HEK293 (cell line): ENCODE measurements around the gene C6orf15.

ENCODE experiments used
- CTCF ChIP-seq: fragments of 450-650 bp; formaldehyde crosslinking; IDR thresholded peaks from 2 replicates; pipeline ENCODE4 v1.5.1; 2016; ENCODE audit warnings: missing biosample characterization, missing genetic modification characterization
- HOXA7 ChIP-seq: sonication (generic); formaldehyde crosslinking; IDR thresholded peaks from 2 replicates; pipeline ENCODE4 v1.8.1; 2022; ENCODE audit warnings: missing genetic modification reagents, borderline replicate concordance
- KLF16 ChIP-seq: fragments of 450-650 bp; formaldehyde crosslinking; IDR thresholded peaks from 2 replicates; pipeline ENCODE4 v1.5.1; 2017; ENCODE audit warnings: missing biosample characterization, missing genetic modification characterization
- YY2 ChIP-seq: fragments of 450-650 bp; formaldehyde crosslinking; IDR thresholded peaks from 2 replicates; pipeline ENCODE4 v1.5.1; 2016; ENCODE audit warnings: missing biosample characterization, missing genetic modification characterization
- ZBTB17 ChIP-seq: fragments of 450-650 bp; formaldehyde crosslinking; IDR thresholded peaks from 2 replicates; pipeline ENCODE4 v1.5.1; 2016; ENCODE audit warnings: missing biosample characterization, missing genetic modification characterization
- ZBTB8A ChIP-seq: fragments of 450-650 bp; formaldehyde crosslinking; IDR thresholded peaks from 2 replicates; pipeline ENCODE4 v1.5.1; 2016; ENCODE audit warnings: missing biosample characterization, missing genetic modification characterization
- ZNF10 ChIP-seq: fragments of 450-650 bp; formaldehyde crosslinking; IDR thresholded peaks from 2 replicates; pipeline ENCODE4 v1.5.1; 2017; ENCODE audit warnings: missing biosample characterization, missing genetic modification characterization
- ZNF239 ChIP-seq: fragments of 450-650 bp; formaldehyde crosslinking; IDR thresholded peaks from 2 replicates; pipeline ENCODE4 v1.5.1; 2016; ENCODE audit warnings: missing biosample characterization, missing genetic modification characterization
- ZNF394 ChIP-seq: fragments of 450-650 bp; formaldehyde crosslinking; IDR thresholded peaks from 2 replicates; pipeline ENCODE4 v1.5.1; 2016; ENCODE audit warnings: missing biosample characterization, missing genetic modification characterization, mild to moderate bottlenecking, moderate library complexity, borderline replicate concordance
- TF ChIP-seq, protein P1 (sequence below): fragments of 450-650 bp; formaldehyde crosslinking; IDR thresholded peaks from 2 replicates; pipeline ENCODE4 v1.5.1; 2016; ENCODE audit warnings: missing biosample characterization, missing genetic modification characterization

GRCh38 chr6:31118178-31118577 is 5.8 kb upstream of the C6orf15 start:
- TF ChIP-seq ZNF239 (no peak), ZBTB8A (tag by site-specific recombination) (no peak), CTCF (tag by site-specific recombination) (no peak), KLF16 (no peak), YY2 (tag by site-specific recombination) (no peak), ZNF10 (no peak), ZBTB17 (no peak), HOXA7 (CRISPR knock-in tag) (no peak), ZNF394 (no peak)
- TF ChIP-seq, protein P1, sequence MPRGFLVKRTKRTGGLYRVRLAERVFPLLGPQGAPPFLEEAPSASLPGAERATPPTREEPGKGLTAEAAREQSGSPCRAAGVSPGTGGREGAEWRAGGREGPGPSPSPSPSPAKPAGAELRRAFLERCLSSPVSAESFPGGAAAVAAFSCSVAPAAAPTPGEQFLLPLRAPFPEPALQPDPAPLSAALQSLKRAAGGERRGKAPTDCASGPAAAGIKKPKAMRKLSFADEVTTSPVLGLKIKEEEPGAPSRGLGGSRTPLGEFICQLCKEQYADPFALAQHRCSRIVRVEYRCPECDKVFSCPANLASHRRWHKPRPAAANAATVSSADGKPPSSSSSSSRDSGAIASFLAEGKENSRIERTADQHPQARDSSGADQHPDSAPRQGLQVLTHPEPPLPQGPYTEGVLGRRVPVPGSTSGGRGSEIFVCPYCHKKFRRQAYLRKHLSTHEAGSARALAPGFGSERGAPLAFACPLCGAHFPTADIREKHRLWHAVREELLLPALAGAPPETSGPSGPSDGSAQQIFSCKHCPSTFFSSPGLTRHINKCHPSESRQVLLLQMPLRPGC (tag by site-specific recombination), result no peak
